Body of pancreas (tissue), 4 donors: ENCODE measurements around the gene PRKCB. TPM values are rescaled to one million over a fixed set of nuclear protein-coding genes. Genes with fewer than 3 reads are reported as not detected.

Experiments
- ATAC-seq: fragments of 150-250 bp; one replicate; pipeline ENCODE4 v1.9.1; 2016
- DNase-seq, 4 donors: peaks; one replicate each; pipeline ENCODE4 v3.0.0-alpha.2; 2019
- H3K27ac ChIP-seq, 4 donors: fragments of 200-600 bp; sonication (generic); 1 replicate in 3 of 4; 2 replicates in 1 of 4; pipeline versions ENCODE4 v1.5.1 to v1.6.1; 2016 to 2019; ENCODE audit warnings: mild to moderate bottlenecking in 1 of 4, mixed read lengths in 1 of 4, moderate library complexity in 1 of 4
- H3K27me3 ChIP-seq, 2 donors: fragments of 200-600 bp; sonication (generic); one replicate each; pipeline ENCODE4 v1.6.0; 2016; ENCODE audit warnings: mild to moderate bottlenecking in 1 of 2
- H3K36me3 ChIP-seq, 2 donors: fragments of 200-600 bp; sonication (generic); replicated peaks in 1 of 2; 2 replicates each; pipeline ENCODE4 v1.5.1; 2016; ENCODE audit warnings: low read depth in 2 of 2; ENCODE audit not compliant: insufficient read depth in 1 of 2
- H3K4me1 ChIP-seq: fragments of 200-600 bp; sonication (generic); one replicate; pipeline ENCODE4 v1.6.0; 2016
- H3K4me3 ChIP-seq, 2 donors: fragments of 200-600 bp; sonication (generic); 1 replicate in 1 of 2; 2 replicates in 1 of 2; pipeline ENCODE4 v1.5.1; 2016 to 2019
- H3K9me3 ChIP-seq, 3 donors: fragments of 200-600 bp; sonication (generic); 1 replicate in 2 of 3; 2 replicates in 1 of 3; pipeline ENCODE4 v1.5.1; 2016
- CTCF ChIP-seq, 7 experiments: fragments of 450-650 bp in 4 of 7; fragments of 200-600 bp in 3 of 7; sonication (generic) in 3 of 7; IDR thresholded peaks; one replicate each; pipeline ENCODE4 v1.5.1; 2016 to 2019; ENCODE audit warnings: antibody characterized with exemption in 7 of 7
- POLR2A ChIP-seq, 3 donors: fragments of 450-650 bp; IDR thresholded peaks; one replicate each; pipeline ENCODE4 v1.6.1; 2016; ENCODE audit warnings: antibody characterized with exemption in 3 of 3, mild to moderate bottlenecking in 2 of 3
- WGBS, 2 donors: methylation state at CpG; one replicate each; pipeline ENCODE4 v1.1.5; 2017; 5-methylcytosine and 5-hydroxymethylcytosine counted together
- intact Hi-C: fragments of 100-400 bp; cut with DNase I; formaldehyde crosslinking; loops from one replicate; pipeline ENCODE4 v1.15.1; 2023
- total RNA-seq, 2 donors: library from RNA; depleted of rRNA; stranded (reverse); fragments of >200 nt; gene quantifications; one replicate each; pipeline ENCODE4 v1.1.0, GENCODE V29; 2016

The PRKCB gene
- total RNA-seq, 2 donors from 2014 or later: 0.33 to 10.6 TPM

- ATAC-seq: no peak
- 54 to 62% methylated on average over 2 of the region's 2 CpGs for WGBS, 2 donors
Observed at GRCh38 chr16:24204150-24204665, 368.4 kb downstream of the PRKCB start.

GRCh38 chr16:24206926-24207325 lies 371.1 kb downstream of the PRKCB start:
- no peak for ATAC-seq
- intact Hi-C loops: no loop called here
- 48 to 54% methylated on average over 3 of the region's 3 CpGs for WGBS, 2 donors

More at GRCh38 chr16:24204150-24204665, 368.4 kb downstream of the PRKCB start:
- H3K4me3 ChIP-seq: no peak overlapping the region
- H3K27ac ChIP-seq: no peak overlapping the region
- TF ChIP-seq CTCF (IDR thresholded peaks at IDR 0.05) (no peak), POLR2A (IDR thresholded peaks at IDR 0.05) (no peak)
- DNase-seq: no peak
- H3K36me3 ChIP-seq: no peaks in the 10 kb centered on the region
- H3K27me3 ChIP-seq: no peaks in the 10 kb centered on the region
- H3K4me1 ChIP-seq: no peaks in the 10 kb centered on the region
- no peaks in the 10 kb centered on the region for H3K9me3 ChIP-seq
- intact Hi-C loops: no loop called here

GRCh38 chr16:24208710-24209109 lies 372.9 kb downstream of the PRKCB start:
- 26 to 37% methylated on average over 5 of the region's 5 CpGs for whole genome bisulfite sequencing, 2 donors
- Histone ChIP-seq H3K27me3 (no peaks in the 10 kb centered on the region), H3K9me3 (no peaks in the 10 kb centered on the region), H3K4me1 (no peaks in the 10 kb centered on the region), H3K36me3 (no peaks in the 10 kb centered on the region), H3K4me3 (no peak overlapping the region), H3K27ac (no peak overlapping the region)
- TF ChIP-seq POLR2A (IDR thresholded peaks at IDR 0.05): no peak
- TF ChIP-seq CTCF (IDR thresholded peaks at IDR 0.05): no peak
- ATAC-seq: no peak
- intact Hi-C loops: no loop called here
- no peak for DNase-seq

More at GRCh38 chr16:24206926-24207325, 371.1 kb downstream of the PRKCB start:
- H3K27ac ChIP-seq: no peak overlapping the region
- no peaks in the 10 kb centered on the region for H3K27me3 ChIP-seq
- no peaks in the 10 kb centered on the region for H3K9me3 ChIP-seq
- DNase-seq: no peak
- no peaks in the 10 kb centered on the region for H3K4me1 ChIP-seq
- H3K4me3 ChIP-seq: no peak overlapping the region
- TF ChIP-seq POLR2A (IDR thresholded peaks at IDR 0.05) (no peak), CTCF (IDR thresholded peaks at IDR 0.05) (no peak)
- no peaks in the 10 kb centered on the region for H3K36me3 ChIP-seq

- DNase-seq (no peak), ATAC-seq (no peak)
- Histone ChIP-seq H3K4me1 (no peaks in the 10 kb centered on the region), H3K9me3 (no peaks in the 10 kb centered on the region), H3K36me3 (no peaks in the 10 kb centered on the region), H3K4me3 (no peak overlapping the region), H3K27ac (no peak overlapping the region), H3K27me3 (no peaks in the 10 kb centered on the region)
- 70 to 78% methylated on average over 3 of the region's 3 CpGs for WGBS, 2 donors
- intact Hi-C loops: no loop called here
- TF ChIP-seq CTCF (IDR thresholded peaks at IDR 0.05) (no peak), POLR2A (IDR thresholded peaks at IDR 0.05) (no peak)
Observed at GRCh38 chr16:24214992-24215391, 379.2 kb downstream of the PRKCB start.

- ATAC-seq (no peak), DNase-seq (no peak)
- Histone ChIP-seq H3K36me3 (no peaks in the 10 kb centered on the region), H3K27ac (no peak overlapping the region), H3K4me1 (no peaks in the 10 kb centered on the region), H3K9me3 (no peaks in the 10 kb centered on the region), H3K4me3 (no peak overlapping the region), H3K27me3 (no peaks in the 10 kb centered on the region)
- TF ChIP-seq POLR2A (IDR thresholded peaks at IDR 0.05) (no peak), CTCF (IDR thresholded peaks at IDR 0.05) (no peak)
- intact Hi-C loops: no loop called here
Observed at GRCh38 chr16:24216961-24217360, 381.2 kb downstream of the PRKCB start.
